Tibial artery (tissue), 4 donors: ENCODE results near the gene KIF24.

ENCODE experiments used
- DNase-seq, 2 donors: peaks; one replicate each; pipeline ENCODE4 v3.0.0-alpha.2; 2019
- H3K27ac ChIP-seq, 2 donors: fragments of 200-600 bp; sonication (generic) in 1 of 2; 1 replicate in 1 of 2; 2 replicates in 1 of 2; pipeline ENCODE4 v1.5.1; 2018 to 2019; ENCODE audit warnings: mild to moderate bottlenecking in 1 of 2
- H3K27me3 ChIP-seq, 2 donors: fragments of 200-600 bp; sonication (generic) in 1 of 2; one replicate each; pipeline versions ENCODE4 v1.5.1 to v1.6.0; 2016 to 2019
- H3K36me3 ChIP-seq, 3 donors: fragments of 200-600 bp; sonication (generic) in 2 of 3; one replicate each; pipeline ENCODE4 v1.5.1; 2016 to 2019; ENCODE audit warnings: mild to moderate bottlenecking in 2 of 3
- H3K4me1 ChIP-seq, 4 donors: fragments of 200-600 bp; sonication (generic) in 2 of 4; 1 replicate in 3 of 4; 2 replicates in 1 of 4; pipeline ENCODE4 v1.5.1; 2016 to 2019
- H3K4me3 ChIP-seq, 2 donors: fragments of 200-600 bp; sonication (generic) in 1 of 2; 1 replicate in 1 of 2; 2 replicates in 1 of 2; pipeline ENCODE4 v1.5.1; 2018 to 2019; ENCODE audit warnings: mild to moderate bottlenecking in 2 of 2
- H3K9me3 ChIP-seq, 3 donors: fragments of 200-600 bp; sonication (generic) in 1 of 3; one replicate each; pipeline ENCODE4 v1.5.1; 2016 to 2019
- CTCF ChIP-seq, 2 experiments: fragments of 200-600 bp in 1 of 2; fragments of 450-650 bp in 1 of 2; IDR thresholded peaks; one replicate each; pipeline ENCODE4 v1.5.1; 2017 to 2019; ENCODE audit warnings: antibody characterized with exemption in 2 of 2, mild to moderate bottlenecking in 1 of 2, moderate library complexity in 1 of 2
- intact Hi-C: fragments of 100-400 bp; cut with DNase I; formaldehyde crosslinking; loops from one replicate; pipeline ENCODE4 v1.15.0; 2023; ENCODE audit warnings: low total_unique reads

The KIF24 gene

GRCh38 chr9:34289159-34289558, 39.9 kb downstream of the KIF24 start:
- intact Hi-C loops: no loop called here
- Histone ChIP-seq H3K4me1 (no peaks in the 10 kb centered on the region), H3K4me3 (no peak overlapping the region), H3K36me3 (no peaks in the 10 kb centered on the region), H3K27me3 (no peaks in the 10 kb centered on the region), H3K9me3 (no peaks in the 10 kb centered on the region), H3K27ac (no peak overlapping the region)
- TF ChIP-seq CTCF (IDR thresholded peaks at IDR 0.05): no peak
- DNase-seq: no peak

- Histone ChIP-seq H3K27me3 (no peaks in the 10 kb centered on the region), H3K9me3 (no peaks in the 10 kb centered on the region), H3K4me3 (no peak overlapping the region), H3K27ac (no peak overlapping the region), H3K4me1 (no peaks in the 10 kb centered on the region), H3K36me3 (no peaks in the 10 kb centered on the region)
- intact Hi-C loops: no loop called here
- no peak for TF ChIP-seq CTCF (IDR thresholded peaks at IDR 0.05)
- DNase-seq: no peak
Measured at GRCh38 chr9:34282096-34282495, 47.0 kb downstream of the KIF24 start.

GRCh38 chr9:34279411-34279810, 49.7 kb downstream of the KIF24 start:
- H3K27ac ChIP-seq: no peak overlapping the region
- H3K27me3 ChIP-seq: no peaks in the 10 kb centered on the region
- no peaks in the 10 kb centered on the region for H3K9me3 ChIP-seq
- TF ChIP-seq CTCF (IDR thresholded peaks at IDR 0.05): no peak
- no peak overlapping the region for H3K4me3 ChIP-seq
- H3K36me3 ChIP-seq: no peaks in the 10 kb centered on the region
- intact Hi-C loops: no loop called here
- DNase-seq: no peak
- H3K4me1 ChIP-seq: no peaks in the 10 kb centered on the region
